IMR-90 (cell line): ENCODE results near the gene WNT6.

Experiments
- BHLHE40 ChIP-seq: fragments of 150-350 bp; IDR thresholded peaks from 2 replicates; pipeline ENCODE4 v1.6.1; 2016; ENCODE audit warnings: mild to moderate bottlenecking, low read depth, low read length
- CEBPB ChIP-seq: IDR thresholded peaks from 2 replicates; pipeline ENCODE4 v1.6.1; 2012; ENCODE audit warnings: low read depth, low read length, improper control_type of control experiment
- MAFK ChIP-seq: IDR thresholded peaks from 2 replicates; pipeline ENCODE4 v1.6.1; 2012; ENCODE audit warnings: low read depth, low read length, improper control_type of control experiment
- MXI1 ChIP-seq: IDR thresholded peaks from 2 replicates; pipeline ENCODE4 v1.6.1; 2012; ENCODE audit warnings: low read depth, mild to moderate bottlenecking, low read length, moderate library complexity, borderline replicate concordance
- NFE2L2 ChIP-seq: fragments of 150-350 bp; IDR thresholded peaks from 2 replicates; pipeline ENCODE4 v1.6.1; 2016; ENCODE audit warnings: low read depth, mild to moderate bottlenecking, low read length
- POLR2A ChIP-seq: IDR thresholded peaks from 2 replicates; pipeline ENCODE4 v1.6.1; 2012; ENCODE audit warnings: mild to moderate bottlenecking, low read depth, low read length
- RCOR1 ChIP-seq: IDR thresholded peaks from 2 replicates; pipeline ENCODE4 v1.6.1; 2012; ENCODE audit warnings: mild to moderate bottlenecking, low read length, improper control_type of control experiment; ENCODE audit not compliant: insufficient replicate concordance
- TF ChIP-seq, protein P1 (sequence below): fragments of 150-350 bp; IDR thresholded peaks from 2 replicates; pipeline ENCODE4 v1.6.1; 2017; ENCODE audit warnings: mild to moderate bottlenecking, antibody characterized with exemption, low read length, low read depth
- TF ChIP-seq, protein P2 (sequence below): conservative IDR thresholded peaks from 2 replicates; pipeline ENCODE4 v1.5.1; 2012; ENCODE audit warnings: mild to moderate bottlenecking, low read depth, low read length, improper control_type of control experiment
- TF ChIP-seq, protein P3 (sequence below): fragments of 150-350 bp; IDR thresholded peaks from 2 replicates; pipeline ENCODE4 v1.6.1; 2016; ENCODE audit warnings: low read depth, mild to moderate bottlenecking, low read length, moderate library complexity, borderline replicate concordance

DNA sequence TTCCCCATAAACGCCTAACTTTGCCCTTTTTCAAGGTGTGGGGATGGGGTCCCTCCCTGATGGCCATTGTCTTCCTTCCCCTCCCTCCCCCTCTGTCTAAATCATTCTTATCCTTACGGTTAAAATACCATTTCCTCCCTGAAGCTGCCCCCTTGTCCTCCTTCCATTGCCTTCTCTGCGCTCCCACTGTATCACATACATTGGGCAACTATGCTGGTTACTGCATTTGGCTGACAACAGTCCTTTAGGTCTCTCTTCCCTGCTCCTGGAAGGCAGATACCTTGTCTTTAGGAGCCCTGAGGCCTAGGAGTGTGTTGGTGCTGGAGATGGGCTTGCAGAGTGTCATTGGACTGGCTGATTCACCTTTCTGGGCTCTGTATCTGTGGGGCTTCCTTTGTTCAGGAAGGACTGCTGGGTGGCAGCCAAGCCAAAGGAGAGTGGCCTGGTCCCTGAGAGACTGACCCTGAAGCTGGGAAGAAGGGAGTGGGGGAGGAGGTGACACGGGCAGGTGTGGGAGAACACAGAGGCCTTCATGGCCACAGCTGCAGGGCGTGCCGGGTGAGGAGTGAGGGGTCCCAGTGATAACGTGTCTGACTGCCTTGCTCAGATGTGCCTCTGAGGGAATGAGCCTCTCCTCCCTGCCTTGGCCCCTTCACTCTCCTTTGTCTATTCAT is 2.2 kb downstream of the WNT6 start:
- no peak for TF ChIP-seq CEBPB
- no peak for TF ChIP-seq POLR2A
- TF ChIP-seq RCOR1, result no peak
- TF ChIP-seq MAFK, result no peak
- TF ChIP-seq, protein P1, sequence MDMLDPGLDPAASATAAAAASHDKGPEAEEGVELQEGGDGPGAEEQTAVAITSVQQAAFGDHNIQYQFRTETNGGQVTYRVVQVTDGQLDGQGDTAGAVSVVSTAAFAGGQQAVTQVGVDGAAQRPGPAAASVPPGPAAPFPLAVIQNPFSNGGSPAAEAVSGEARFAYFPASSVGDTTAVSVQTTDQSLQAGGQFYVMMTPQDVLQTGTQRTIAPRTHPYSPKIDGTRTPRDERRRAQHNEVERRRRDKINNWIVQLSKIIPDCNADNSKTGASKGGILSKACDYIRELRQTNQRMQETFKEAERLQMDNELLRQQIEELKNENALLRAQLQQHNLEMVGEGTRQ, result no peak
- TF ChIP-seq, protein P2, sequence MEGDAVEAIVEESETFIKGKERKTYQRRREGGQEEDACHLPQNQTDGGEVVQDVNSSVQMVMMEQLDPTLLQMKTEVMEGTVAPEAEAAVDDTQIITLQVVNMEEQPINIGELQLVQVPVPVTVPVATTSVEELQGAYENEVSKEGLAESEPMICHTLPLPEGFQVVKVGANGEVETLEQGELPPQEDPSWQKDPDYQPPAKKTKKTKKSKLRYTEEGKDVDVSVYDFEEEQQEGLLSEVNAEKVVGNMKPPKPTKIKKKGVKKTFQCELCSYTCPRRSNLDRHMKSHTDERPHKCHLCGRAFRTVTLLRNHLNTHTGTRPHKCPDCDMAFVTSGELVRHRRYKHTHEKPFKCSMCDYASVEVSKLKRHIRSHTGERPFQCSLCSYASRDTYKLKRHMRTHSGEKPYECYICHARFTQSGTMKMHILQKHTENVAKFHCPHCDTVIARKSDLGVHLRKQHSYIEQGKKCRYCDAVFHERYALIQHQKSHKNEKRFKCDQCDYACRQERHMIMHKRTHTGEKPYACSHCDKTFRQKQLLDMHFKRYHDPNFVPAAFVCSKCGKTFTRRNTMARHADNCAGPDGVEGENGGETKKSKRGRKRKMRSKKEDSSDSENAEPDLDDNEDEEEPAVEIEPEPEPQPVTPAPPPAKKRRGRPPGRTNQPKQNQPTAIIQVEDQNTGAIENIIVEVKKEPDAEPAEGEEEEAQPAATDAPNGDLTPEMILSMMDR, result no peak
- no peak for TF ChIP-seq NFE2L2
- TF ChIP-seq MXI1, result no peak
- TF ChIP-seq BHLHE40, result no peak
- TF ChIP-seq, protein P3, sequence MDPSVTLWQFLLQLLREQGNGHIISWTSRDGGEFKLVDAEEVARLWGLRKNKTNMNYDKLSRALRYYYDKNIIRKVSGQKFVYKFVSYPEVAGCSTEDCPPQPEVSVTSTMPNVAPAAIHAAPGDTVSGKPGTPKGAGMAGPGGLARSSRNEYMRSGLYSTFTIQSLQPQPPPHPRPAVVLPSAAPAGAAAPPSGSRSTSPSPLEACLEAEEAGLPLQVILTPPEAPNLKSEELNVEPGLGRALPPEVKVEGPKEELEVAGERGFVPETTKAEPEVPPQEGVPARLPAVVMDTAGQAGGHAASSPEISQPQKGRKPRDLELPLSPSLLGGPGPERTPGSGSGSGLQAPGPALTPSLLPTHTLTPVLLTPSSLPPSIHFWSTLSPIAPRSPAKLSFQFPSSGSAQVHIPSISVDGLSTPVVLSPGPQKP, result no peak
